ENCODE data around the gene NCLN.
"Not testable (repeated sequence)": the region's sequence is repeated elsewhere in the genome, so short reads cannot be mapped to it uniquely, and the experiment has no call there.

The NCLN gene

GRCh38 chr19:3183721-3184641, 1.7 kb upstream of the NCLN start:
- no peak for DNase-seq

- peak in 3 of 5 experiments; percentile 35 to 67 (median 53) for DNase-seq
Observed at GRCh38 chr19:3184847-3185460, 776 bp upstream of the NCLN start.

GRCh38 chr19:3186160-3186688, 494 bp downstream of the NCLN start:
- peak in 1 of 5 experiments; percentile 36 for DNase-seq

GRCh38 chr19:3186891-3187661, 1.3 kb downstream of the NCLN start:
- DNase-seq, result no peak

- DNase-seq, result no peak
Observed at GRCh38 chr19:3187662-3188511, 2.2 kb downstream of the NCLN start.

GRCh38 chr19:3188627-3189596, 3.2 kb downstream of the NCLN start:
- DNase-seq, result no peak

- no peak for DNase-seq
Observed at GRCh38 chr19:3189702-3190469, 4.2 kb downstream of the NCLN start.

GRCh38 chr19:3190470-3190770, 4.7 kb downstream of the NCLN start:
- no peak for DNase-seq

- DNase-seq, result no peak
Observed at GRCh38 chr19:3190921-3191805, 5.4 kb downstream of the NCLN start.

GRCh38 chr19:3191806-3192104, 6.0 kb downstream of the NCLN start:
- not testable (repeated sequence) for DNase-seq

GRCh38 chr19:3192228-3192635, 6.5 kb downstream of the NCLN start:
- no peak for DNase-seq

GRCh38 chr19:3192684-3193083, 7.0 kb downstream of the NCLN start:
- DNase-seq, result no peak

GRCh38 chr19:3193256-3194105, 7.8 kb downstream of the NCLN start:
- DNase-seq, result no peak

GRCh38 chr19:3194106-3195087, 8.7 kb downstream of the NCLN start:
- DNase-seq, result no peak

GRCh38 chr19:3196064-3196932, 10.6 kb downstream of the NCLN start:
- DNase-seq, result no peak

GRCh38 chr19:3196933-3197205, 11.1 kb downstream of the NCLN start:
- no peak for DNase-seq

All from T-helper 2 cell (primary cell).